Measurements from ENCODE around the gene ENKUR.

- no peak for TF ChIP-seq POLR2A (IDR thresholded peaks at IDR 0.05; ENCODE audit: low read depth, low read length)
- no peak for TF ChIP-seq POLR2AphosphoS5 (IDR thresholded peaks at IDR 0.05; ENCODE audit: low read depth, low read length)
These were observed 77.4 kb downstream of the ENKUR start for GRCh38 chr10:24938525-24938924.
